ENCODE data around the gene EHMT1.
"Not testable (repeated sequence)": the region's sequence is repeated elsewhere in the genome, so short reads cannot be mapped to it uniquely, and the experiment has no call there.

The EHMT1 gene

DNA sequence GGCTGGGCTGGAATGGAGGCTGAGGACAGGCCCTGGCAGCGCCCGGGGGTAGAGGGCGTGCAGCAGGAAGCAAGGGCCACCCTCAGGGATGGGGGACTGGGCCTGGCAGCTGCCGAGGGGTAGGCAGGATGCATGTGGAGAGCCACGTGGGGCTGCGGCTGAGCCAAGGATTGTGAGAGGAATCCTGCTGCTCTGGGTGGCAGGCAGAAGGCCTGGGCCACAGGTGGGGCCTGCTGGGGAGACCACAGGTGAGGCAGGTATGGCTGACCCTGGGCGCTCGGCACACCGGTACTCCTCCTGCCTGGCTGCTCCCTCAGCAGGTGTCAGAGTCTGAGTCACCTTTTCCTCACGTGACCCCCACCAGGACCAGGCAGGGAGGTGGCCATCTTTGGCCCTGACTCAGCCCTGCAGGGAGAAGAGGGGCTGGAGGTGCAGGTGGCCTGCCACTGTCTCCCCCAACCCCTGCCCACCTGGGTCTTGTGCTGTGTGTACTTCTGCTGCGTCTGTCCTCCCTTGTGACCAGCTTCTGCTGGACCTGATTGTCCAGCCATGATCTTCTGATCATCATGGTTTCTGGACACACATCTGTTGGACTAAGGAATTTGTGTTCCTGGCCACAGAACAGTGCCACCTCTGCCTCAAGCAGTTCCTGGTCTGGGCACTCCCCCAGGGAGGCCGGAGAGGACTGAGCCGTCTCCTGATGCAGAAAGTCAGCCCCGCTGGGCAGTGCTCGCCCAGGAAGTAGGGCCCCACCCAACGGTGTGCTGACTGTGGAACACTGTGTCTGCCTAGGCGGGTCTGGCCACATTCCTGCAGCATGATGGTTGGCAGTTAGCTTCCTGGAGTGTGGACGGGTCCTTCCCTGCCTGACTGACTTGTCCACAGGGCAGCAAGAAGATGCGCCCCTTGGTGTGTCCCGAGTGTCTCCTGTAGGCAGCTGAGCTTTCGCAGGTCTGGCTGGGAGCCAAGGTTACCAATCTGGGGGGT lies 6.9 kb upstream of the EHMT1 start:
- intact Hi-C loops (cut with DNase I): no loop called here
- DNase-seq: peak in 1 of 42 donors; percentile 7

DNA sequence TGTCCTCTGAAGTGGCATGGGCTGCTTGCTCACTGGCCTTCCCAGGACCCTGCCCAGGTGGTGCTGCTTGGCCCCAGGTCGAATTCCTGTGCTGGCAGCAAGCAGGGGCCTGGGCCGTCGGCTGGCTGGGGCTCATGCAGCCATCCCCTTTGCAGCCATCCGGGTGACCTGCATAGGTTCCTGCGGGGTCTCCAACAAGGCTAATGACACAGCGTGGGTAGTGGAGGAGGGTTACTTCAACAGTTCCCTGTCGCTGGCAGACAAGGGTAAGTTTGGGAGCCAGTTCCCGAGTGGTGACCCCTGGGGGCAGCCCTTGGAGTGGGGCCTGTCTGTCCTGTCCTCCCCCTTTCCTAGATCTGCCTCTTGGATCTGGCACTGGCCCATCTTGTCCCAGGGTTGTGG lies 6.1 kb upstream of the EHMT1 start:
- intact Hi-C loops (cut with DNase I): no loop called here
- DNase-seq: no peak

- intact Hi-C loops (cut with DNase I): no loop called here
- DNase-seq: no peak
Measured at GRCh38 chr9:137613259-137613658, 5.5 kb upstream of the EHMT1 start.

GRCh38 chr9:137613738-137614523 lies 4.9 kb upstream of the EHMT1 start:
- no peak for DNase-seq
- intact Hi-C loops (cut with DNase I): no loop called here

GRCh38 chr9:137614631-137615386 lies 4.0 kb upstream of the EHMT1 start:
- intact Hi-C loops (cut with DNase I): loop anchor here (5.0 kb wide), 1 partner anchor 38 kb away; the partner anchor contains the start of gene DPH7
- DNase-seq: no peak

DNA sequence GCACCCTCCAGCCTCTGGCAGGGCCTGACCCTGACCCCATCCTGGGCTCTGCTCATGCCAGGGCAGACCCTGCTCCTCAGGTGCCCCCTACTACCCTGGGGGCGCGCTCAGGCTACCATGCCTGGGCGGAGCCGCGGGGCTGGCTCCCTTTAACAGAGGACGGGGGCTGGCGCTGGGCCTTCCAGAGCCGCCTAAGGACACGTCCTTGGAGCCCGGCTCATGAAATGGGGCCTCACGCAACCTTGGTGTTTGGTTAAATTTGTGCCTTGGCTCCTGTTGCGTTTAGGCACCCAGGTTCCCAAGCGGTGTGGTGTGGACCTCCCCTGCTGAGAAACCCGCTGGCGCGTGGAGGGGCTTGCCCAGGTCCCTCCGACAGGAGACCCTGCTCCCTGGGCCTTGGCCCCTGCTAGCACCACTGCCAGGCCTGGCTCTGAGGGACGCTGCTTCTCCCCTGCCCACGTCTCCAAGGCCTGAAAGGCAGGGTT lies 3.4 kb upstream of the EHMT1 start:
- DNase-seq: no peak
- intact Hi-C loops (cut with DNase I): loop anchor here (5.0 kb wide), 1 partner anchor 38 kb away; the partner anchor contains the start of gene DPH7

- intact Hi-C loops (cut with DNase I): loop anchor here (5.0 kb wide), 1 partner anchor 42 kb away; the partner anchor contains the start of gene DPH7
- DNase-seq: peak in 11 of 42 donors; percentile 11 to 59 (median 42)
Measured at GRCh38 chr9:137619240-137620047, 639 bp downstream of the EHMT1 start.

- intact Hi-C loops (cut with DNase I): no loop called here
Measured at GRCh38 chr9:137620048-137620405, 1.2 kb downstream of the EHMT1 start.

GRCh38 chr9:137620581-137620980 lies 1.8 kb downstream of the EHMT1 start:
- intact Hi-C loops (cut with DNase I): no loop called here
- no peak for DNase-seq

More at GRCh38 chr9:137620048-137620405, 1.2 kb downstream of the EHMT1 start:
- no peak for DNase-seq

GRCh38 chr9:137621131-137621757 lies 2.4 kb downstream of the EHMT1 start:
- intact Hi-C loops (cut with DNase I): no loop called here
- no peak for DNase-seq

DNA sequence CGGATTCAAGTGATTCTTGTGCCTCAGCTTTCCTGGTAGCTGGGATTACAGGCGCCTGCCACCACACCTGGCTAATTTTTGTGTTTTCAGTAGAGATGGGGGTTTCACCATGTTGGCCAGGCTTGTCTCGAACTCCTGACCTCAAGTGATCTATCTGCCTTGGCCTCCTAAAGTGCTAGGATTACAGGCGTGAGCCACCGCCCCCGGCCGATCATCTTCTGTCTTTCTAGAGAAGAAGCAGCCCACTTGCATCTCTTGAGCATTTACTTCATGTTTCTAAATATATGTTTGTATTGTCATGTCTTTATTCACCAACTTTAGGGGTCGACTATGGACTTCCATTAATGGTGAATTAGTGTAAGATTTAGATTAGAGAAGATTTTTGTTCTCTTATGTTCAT lies 3.4 kb downstream of the EHMT1 start:
- intact Hi-C loops (cut with DNase I); DNase-seq: not testable (repeated sequence)

DNA sequence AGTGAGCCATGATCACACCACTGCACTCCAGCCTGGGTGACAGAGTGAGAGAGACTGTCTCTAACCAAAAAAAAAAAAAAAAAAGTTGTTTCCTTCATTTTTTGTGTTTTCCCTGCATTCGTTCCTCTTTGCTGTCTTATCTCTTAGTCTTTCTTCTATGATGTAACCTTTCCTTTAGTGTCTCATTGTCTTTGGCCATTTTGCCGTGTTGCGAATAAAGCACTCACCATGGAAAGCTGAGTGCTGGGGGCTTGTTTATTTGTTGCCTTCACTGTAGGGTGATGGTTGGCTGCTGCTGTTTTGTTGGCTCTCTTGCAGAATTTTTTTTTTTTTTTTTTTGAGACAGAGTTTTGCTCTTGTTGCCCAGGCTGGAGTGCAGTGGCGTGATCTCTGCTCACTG lies 7.7 kb downstream of the EHMT1 start:
- no peak for DNase-seq
- intact Hi-C loops (cut with DNase I): no loop called here

- intact Hi-C loops (cut with DNase I); DNase-seq: not testable (repeated sequence)
Measured at GRCh38 chr9:137627406-137627805, 8.6 kb downstream of the EHMT1 start.

DNA sequence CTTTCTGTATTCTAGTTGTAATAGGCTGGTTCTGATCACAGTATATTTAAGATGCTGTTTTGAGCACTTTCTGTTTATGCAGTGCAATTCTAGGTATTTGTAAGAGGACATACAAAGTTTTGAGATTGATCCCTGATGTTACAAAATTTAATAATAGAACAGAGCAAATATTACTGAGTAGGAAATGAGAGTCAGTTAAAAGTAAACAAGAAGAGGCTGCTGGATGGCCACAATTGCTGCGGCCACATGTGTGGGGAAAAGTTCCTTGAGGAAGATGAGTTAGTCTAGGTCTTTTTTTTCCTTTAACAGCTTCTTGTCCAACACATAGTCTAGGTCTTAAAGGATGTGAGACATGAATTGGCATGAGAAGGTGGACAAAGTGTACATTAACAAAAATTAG lies 11.3 kb downstream of the EHMT1 start:
- intact Hi-C loops (cut with DNase I): no loop called here
- no peak for DNase-seq

- intact Hi-C loops (cut with DNase I): no loop called here
- no peak for DNase-seq
Measured at GRCh38 chr9:137630679-137631078, 11.9 kb downstream of the EHMT1 start.

DNA sequence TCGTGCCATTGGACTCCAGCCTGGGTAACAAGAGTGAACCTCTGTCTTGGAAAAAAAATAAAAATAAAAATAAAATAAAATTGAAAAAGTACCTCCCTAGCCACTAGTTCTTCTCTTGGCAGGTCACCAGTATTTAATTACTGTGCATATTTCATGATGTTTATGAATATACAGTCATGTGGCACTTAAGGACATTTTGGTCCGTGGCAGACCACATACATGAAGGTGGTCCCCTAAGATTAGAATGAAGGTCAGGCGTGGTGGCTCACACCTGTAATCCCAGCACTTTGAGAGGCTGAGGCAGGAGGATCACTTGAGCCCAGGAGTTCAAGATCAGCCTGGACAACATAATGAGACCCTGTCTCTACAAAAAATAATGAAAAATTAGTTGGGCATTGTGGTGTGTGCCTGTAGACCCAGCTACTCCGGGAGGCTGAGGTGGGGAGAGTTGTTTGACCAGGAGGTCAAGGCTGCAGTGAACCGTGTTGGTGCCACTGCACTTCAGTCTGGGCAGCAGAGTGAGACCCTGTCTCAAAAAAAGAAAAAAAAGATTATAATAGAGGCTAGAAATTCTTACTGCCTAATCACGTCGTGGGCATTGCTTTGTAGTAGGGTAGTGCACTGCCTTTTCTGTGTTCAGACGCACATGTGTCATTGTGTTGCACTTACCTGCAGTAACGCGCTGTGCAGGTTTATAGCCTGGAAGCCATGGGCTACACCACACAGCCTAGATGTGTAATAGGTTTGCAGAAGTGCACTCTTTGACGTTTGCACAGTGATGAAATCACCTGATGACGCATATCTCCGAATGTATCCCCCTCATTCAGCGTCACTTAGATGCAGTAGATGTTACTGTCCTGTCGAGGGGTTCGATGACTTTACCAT lies 12.8 kb downstream of the EHMT1 start:
- intact Hi-C loops (cut with DNase I): no loop called here
- DNase-seq: no peak
